Activated naive CD8-positive, alpha-beta T cell treated with anti-CD3 and anti-CD28 coated beads, Interleukin-2, amount 50 U/mL, for 24 hours (primary cell): ENCODE results near the gene SAE1.

Experiments
- ATAC-seq: fragments of 150-1000 bp; cut with Tn5 transposase; one replicate; pipeline ENCODE4 v1.10.0; 2021
- DNase-seq: peaks from one replicate; pipeline ENCODE4 v3.0.0; 2021
- H3K27ac Mint-ChIP-seq: one replicate; pipeline ENCODE4 v1.8.0; 2021; ENCODE audit warnings: mild to moderate bottlenecking, mixed read lengths
- H3K27me3 Mint-ChIP-seq: one replicate; pipeline ENCODE4 v1.8.0; 2021; ENCODE audit warnings: mixed read lengths
- H3K36me3 Mint-ChIP-seq: one replicate; pipeline ENCODE4 v1.8.0; 2021; ENCODE audit warnings: low read depth, mixed read lengths
- H3K4me1 Mint-ChIP-seq: one replicate; pipeline ENCODE4 v1.8.0; 2021; ENCODE audit warnings: mixed read lengths
- H3K4me3 Mint-ChIP-seq: one replicate; pipeline ENCODE4 v1.8.0; 2021; ENCODE audit warnings: mild to moderate bottlenecking, moderate library complexity, mixed read lengths
- H3K9me3 Mint-ChIP-seq: one replicate; pipeline ENCODE4 v1.8.0; 2021; ENCODE audit warnings: mixed read lengths

Gene SAE1

GRCh38 chr19:47256693-47257410 is 126.2 kb downstream of the SAE1 start:
- H3K27me3 Mint-ChIP-seq = no peaks in the 10 kb centered on the region
- ATAC-seq = peak; percentile 87
- peaks cover 21% of the 10 kb centered on the region for H3K36me3 Mint-ChIP-seq
- H3K4me3 Mint-ChIP-seq = peak overlapping the region; percentile 90
- H3K4me1 Mint-ChIP-seq = peaks cover 29% of the 10 kb centered on the region
- peak overlapping the region; percentile 89 for H3K27ac Mint-ChIP-seq
- peak; percentile 100 for DNase-seq
- H3K9me3 Mint-ChIP-seq = no peaks in the 10 kb centered on the region

- Mint-ChIP-seq H3K27ac (peak overlapping the region; percentile 89), H3K4me1 (peaks cover 31% of the 10 kb centered on the region), H3K36me3 (peaks cover 23% of the 10 kb centered on the region), H3K9me3 (no peaks in the 10 kb centered on the region), H3K27me3 (no peaks in the 10 kb centered on the region), H3K4me3 (peak overlapping the region; percentile 90)
- ATAC-seq = no peak
- DNase-seq = no peak
Measured at GRCh38 chr19:47257411-47258169, 127.0 kb downstream of the SAE1 start.

- peaks cover 23% of the 10 kb centered on the region for H3K36me3 Mint-ChIP-seq
- ATAC-seq (no peak), DNase-seq (no peak)
- no peaks in the 10 kb centered on the region for H3K27me3 Mint-ChIP-seq
- peaks cover 31% of the 10 kb centered on the region for H3K4me1 Mint-ChIP-seq
- H3K9me3 Mint-ChIP-seq = no peaks in the 10 kb centered on the region
- peak overlapping the region; percentile 50 for H3K4me3 Mint-ChIP-seq
- H3K27ac Mint-ChIP-seq = no peak overlapping the region
Measured at GRCh38 chr19:47258434-47258833, 127.8 kb downstream of the SAE1 start.

DNA sequence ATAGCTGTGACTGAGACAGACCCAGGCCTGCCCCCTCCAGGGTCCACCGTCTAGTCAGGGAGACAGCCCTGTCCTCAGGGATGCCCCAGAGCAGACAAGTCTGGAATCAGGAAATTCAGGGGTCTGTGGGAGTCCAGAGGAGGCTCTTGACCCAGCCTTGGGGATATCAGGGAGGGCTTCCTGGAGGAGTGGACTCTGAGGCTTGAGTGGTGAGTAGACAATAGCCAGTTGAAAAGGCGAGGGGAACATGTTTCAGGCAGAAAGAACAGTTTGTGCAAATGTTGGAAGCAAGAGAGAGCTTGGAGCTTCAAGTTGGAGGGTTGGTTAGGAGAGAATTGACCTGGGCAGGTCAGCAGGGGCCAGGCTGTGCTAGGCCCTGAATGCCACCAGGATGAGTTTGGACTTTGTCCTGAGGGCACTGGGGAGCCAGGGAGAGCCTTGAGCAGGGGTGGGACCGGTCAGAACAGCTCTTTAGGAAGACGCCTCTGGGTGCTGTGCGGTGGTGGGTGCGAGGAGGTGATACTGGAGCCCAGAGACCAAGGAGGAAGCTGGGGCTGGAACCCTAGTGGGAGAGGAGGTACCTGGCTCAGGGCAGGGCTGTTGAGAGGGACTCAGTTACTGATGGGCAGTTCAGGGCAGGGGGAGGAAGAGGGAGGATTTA is 128.4 kb downstream of the SAE1 start:
- peak overlapping the region; percentile 50 for H3K4me3 Mint-ChIP-seq
- H3K36me3 Mint-ChIP-seq = peaks cover 23% of the 10 kb centered on the region
- DNase-seq (no peak), ATAC-seq (no peak)
- H3K27me3 Mint-ChIP-seq = no peaks in the 10 kb centered on the region
- peaks cover 31% of the 10 kb centered on the region for H3K4me1 Mint-ChIP-seq
- H3K27ac Mint-ChIP-seq = peak overlapping the region; percentile 42
- H3K9me3 Mint-ChIP-seq = no peaks in the 10 kb centered on the region
